Right forelimb (tissue), 1 donor: ENCODE data around the gene GABRA5.
"Not testable (repeated sequence)": the region's sequence is repeated elsewhere in the genome, so short reads cannot be mapped to it uniquely, and the experiment has no call there.

Experiments used
- DNase-seq: peaks from one replicate; pipeline ENCODE4 v3.0.0-alpha.2; 2018

Gene GABRA5

DNA sequence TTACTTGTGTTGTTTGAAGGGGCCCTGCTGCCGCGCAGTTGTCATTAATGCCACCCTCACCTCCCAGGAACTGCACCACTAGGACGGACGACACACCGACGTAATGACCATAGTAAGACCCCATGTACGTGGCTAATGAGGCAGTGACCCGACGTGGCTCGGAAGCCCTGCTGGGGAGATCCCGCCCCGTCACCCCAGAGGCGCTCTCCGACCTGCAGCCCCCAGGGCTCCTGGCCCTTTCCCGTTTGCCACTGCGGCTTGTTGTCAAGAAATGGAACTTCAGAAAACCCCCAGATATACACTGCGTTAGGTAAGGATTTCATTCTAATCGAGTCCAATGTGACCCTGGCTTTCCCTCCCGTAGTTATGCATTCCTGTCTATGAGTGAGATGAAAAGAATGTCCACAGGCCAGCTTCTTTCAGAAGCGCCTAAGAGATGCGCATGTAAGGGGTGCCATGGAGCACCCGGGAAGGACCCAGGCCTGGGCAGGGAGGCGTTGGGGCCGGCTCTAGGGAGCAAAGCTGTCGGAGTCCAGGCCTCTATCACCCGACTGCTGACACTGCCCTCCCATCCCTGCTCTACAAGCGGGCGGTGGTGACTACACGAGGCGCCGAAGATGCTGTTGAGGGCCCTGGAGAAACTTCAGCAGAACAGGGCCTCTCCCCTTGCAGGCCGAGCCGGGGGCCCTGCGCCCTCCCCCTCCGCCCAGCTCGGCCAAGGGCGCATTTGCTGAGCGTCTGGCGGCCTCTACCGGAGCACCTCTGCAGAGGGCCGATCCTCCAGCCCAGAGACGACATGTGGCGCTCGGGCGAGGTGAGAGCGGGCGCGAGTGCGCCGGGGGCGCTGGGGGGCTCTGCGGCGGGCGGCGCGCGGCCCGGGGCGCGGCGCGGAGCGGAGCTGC is at the start of gene GABRA5:
GABRA5 (plus strand) TSS at position 765 of the 902 bp plus-strand sequence. CDS start 2,187 bp downstream, outside the sequence.
- DNase-seq = peak; percentile 61

DNA sequence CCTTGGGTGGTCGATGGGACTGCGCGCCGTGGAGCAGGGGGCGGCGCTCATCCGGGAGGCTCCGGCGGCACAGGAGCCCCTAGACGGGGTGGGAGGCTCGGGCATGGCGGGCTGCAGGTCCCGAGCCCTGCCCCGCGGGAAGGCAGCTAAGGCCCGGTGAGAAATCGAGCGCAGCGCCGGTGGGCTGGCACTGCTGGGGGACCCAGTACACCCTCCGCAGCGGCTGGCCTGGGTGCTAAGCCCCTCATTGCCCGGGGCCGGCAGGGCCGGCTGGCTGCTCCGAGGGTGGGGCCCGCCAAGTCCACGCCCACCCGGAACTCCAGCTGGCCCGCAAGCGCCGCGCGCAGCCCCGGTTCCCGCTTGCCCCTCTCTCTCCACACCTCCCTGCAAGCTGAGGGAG is 35.7 kb upstream of the GABRA5 start:
- DNase-seq = not testable (repeated sequence)

DNA sequence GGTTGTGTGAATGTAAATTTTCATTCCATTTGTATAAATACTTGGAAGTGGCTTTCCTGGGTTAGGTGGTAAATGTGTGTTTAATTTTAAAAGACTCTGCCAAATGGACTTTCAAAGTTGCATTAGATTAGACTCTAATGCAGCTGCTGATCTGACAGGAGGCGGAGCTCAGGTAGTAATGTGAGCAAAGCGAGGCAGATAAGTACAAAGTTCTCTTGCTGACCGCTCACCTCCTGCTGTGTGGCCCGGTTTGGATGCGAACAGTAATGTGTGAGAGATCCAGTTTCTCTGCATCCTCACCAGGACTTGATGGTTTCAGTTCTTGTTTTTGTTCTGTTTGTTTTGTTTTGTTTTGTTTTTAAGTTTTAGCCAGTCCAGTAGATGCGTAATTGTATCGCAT is 34.9 kb upstream of the GABRA5 start:
- no peak for DNase-seq

DNA sequence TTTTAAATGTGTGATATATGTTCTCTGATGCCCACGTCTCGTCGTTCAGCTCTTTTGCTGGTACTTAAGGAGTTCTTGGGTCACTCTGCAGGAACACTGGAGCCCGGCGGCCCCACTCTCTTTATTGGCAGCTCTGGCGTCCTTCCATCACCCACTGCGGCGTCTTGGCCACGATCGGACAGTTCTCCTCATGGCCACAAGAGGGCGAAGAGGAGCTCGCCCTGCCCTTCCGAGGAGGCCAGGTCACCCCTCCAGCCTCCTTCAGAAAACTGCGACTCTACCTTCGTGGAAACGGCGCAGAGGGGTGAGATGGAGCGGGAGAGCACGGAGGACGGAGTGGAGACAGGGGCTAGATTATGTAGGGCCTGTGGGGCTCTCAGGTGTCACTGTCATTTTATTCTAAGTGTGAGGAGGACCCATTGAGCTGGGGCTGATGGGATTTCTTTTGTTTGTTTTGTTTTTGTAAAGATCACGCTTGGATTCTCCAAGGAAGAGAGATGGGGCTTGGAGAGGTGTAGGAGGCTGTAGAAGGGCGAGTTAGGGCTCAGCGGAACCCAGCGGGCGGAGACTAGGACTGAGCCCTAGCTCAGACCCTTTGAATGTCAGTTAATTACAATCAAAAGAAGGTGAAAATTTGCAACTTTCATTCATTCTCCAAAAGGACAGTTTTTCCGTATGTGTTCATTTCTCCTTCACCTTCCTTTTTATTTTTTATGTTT is 28.0 kb upstream of the GABRA5 start:
- DNase-seq = no peak

DNA sequence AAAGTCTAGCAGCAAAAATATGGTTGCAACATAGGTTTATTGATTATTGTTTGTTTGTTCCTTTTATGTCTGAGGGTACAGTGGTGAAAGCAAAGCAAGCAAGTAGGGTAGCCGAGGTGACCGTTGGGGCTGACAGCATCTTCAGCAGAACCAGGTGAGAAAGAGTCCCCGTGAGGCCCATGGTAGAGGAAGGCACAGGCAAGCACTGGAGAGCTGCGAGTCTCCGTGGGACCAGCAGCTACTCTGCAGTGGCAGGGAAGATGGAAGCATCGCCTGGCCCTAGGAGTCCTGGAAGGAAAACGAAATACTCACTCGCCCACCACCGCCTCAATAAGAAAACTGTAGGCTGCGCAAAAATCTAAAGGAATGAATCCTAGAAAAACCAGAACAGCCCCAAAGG is 25.3 kb upstream of the GABRA5 start:
- DNase-seq = no peak

DNA sequence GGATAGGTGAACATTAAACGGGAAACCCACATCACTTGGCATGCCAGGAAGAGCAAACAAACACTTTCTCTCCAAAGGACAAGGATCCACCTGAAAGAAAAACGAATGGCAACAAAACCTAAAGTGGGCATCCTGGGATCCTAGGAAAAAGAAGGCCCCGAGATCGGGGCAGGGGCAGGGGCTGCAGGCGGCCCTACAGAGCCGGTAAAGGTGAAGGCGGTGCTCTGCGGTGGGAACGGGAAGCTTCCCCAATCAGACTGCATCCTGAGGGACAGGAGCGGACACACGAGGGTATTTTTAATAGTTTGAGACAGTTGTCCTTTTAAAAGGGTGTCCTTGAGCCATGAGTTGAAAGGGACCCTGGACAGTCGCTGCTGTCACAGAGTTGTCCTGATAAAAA is 24.9 kb upstream of the GABRA5 start:
- no peak for DNase-seq

- no peak for DNase-seq
Observed at GRCh38 chr15:26842391-26842790, 24.5 kb upstream of the GABRA5 start.

DNA sequence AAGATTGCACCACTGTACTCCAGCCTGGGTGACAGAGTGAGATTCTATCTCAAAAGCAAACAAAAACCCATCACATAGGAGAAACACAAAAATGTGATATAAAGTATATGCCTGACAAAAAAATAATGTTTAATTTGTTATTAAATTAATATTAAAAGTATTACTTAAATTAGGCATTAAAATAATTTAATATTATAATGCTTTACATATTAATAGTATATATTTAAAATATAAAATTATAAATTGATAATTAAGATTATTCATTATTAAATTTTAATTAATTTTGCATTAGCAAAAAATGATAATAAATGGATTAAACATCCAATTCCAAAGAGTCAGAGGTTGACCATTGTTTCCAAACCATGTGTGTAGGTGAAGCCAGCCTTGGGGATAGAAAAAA is 22.0 kb upstream of the GABRA5 start:
- no peak for DNase-seq

DNA sequence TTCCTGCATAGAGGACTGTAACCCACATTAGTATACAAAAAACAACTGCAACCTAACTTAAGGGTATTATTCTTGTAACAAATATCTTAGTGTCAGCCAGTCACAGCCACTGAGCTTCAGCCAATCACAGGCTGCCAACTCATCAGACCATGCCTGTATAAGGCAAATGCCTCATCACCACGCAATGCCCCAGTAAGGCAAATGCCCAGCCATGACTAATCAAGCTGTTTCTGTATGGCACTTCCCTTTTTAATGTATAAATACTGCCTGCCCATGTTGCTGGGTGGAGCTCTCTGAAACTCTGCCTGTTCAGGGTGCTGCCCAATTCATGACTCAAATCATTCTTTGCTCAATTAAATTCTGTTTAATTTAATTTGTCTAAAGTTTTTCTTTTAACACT is 18.4 kb upstream of the GABRA5 start:
- DNase-seq = no peak

- DNase-seq = no peak
Observed at GRCh38 chr15:26850161-26850560, 16.7 kb upstream of the GABRA5 start.

- no peak for DNase-seq
Observed at GRCh38 chr15:26852980-26853379, 13.9 kb upstream of the GABRA5 start.

DNA sequence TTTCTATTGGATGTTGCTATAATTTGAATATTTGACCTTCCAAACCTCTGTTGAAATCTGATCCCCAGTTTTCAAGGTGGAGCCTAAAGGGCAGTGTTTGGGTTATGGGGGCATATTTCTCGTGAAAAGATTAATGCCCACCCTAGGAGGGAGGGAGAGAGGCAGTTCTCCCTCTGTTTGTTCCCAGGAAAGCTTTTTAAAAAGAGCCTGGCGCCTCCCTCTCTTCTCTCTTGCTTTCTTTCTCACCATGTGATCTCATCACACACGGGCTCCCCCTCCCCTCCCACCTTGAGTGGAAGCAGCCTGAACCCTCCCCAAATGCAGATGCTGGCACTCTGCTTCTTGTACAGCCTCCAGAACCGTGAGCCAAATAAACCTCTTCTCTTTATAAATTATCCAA is 12.4 kb upstream of the GABRA5 start:
- DNase-seq = no peak

GRCh38 chr15:26864664-26865191 is 2.1 kb upstream of the GABRA5 start:
- peak; percentile 72 for DNase-seq

DNA sequence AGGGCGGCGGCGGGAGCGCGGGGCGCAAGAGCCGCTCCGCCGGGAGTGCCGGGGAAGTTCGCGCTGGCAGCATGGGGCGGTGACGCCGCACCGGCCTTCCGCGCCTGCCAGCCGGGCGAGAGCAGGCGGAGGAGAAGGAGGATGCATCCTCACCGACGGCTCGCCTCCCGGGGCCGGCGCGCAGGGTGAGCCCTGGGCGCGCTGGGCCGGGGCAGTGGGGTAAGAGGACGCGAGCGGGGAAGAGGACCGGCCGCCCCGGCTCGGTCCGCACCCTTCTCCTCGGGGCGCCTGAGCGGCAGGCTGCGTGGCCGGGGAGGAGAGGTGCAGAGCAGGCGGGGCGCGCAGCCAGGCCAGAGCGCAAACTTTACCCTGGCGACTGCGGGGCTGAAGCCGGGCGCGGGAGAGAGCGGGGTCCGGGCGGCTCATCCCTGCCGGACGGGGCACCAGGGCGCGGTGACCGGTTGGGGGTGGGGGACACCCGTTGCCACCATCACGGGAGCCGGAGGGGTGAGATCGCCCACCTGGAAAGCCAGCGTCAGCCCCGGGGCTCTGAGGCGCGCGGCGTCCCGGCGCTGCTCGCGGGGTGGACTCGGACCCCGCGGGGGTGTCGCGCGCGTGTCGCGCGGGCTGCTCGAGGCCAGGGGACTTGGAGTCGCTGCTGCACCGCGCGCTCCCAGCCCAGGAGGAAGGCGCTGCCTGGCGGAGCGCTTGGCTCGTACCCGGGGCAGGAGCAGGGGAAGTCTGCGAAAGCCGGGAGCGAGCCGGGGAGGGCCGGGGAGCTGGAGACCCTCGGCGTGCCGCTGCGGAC is 542 bp downstream of the GABRA5 start:
- no peak for DNase-seq

DNA sequence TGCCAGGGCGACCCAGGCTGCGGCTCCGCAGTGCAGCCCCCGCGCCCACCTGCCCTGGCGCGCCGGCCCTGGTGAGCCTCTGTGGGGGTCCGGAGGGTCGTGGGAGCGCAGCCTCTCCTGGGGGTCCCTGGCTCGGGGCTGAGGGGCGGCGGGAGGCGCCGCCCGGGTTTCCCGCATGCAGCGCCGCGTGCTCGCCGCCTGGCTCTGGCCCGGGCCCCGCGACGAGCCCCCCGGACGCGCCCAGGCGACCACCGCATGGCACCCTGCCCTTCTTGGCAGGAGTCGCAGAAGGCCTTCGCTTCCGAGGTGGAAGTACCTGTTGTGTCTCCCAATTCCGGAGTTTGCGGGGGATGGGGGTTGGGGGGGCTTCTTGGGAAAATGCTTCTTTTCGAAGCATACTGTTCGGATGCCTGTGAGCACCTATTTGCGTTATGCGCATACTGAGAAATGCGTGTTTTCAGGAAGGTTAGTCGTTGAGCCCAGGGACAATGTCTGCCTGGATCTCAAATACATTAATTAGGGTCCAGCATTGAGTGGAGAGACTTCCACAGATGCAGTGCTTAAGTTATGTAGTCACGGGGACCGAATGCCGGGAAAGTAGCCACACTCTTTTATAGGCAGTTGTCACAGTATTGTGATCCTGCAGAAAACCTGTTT is 1.3 kb downstream of the GABRA5 start:
- DNase-seq = no peak

- no peak for DNase-seq
Observed at GRCh38 chr15:26869628-26870027, 2.8 kb downstream of the GABRA5 start.

DNA sequence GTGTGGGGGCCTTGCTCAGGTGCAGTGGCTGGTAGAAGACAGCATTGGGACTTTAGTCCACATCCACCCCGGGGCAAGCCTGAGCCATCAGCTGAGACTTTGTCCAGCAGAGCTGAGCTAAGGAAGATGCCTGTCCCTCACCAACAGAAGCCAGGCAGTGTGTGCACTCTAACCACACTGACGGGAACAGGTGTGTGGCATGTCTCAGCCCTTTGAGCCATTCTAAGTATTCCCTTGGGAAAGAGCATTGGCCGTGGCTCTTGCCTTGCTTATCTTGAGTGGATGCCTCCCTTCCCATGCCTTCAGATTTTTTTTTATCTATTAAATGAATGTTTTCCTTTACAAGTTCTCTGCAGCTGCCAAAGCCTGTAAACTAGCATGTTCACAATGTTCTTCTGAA is 3.5 kb downstream of the GABRA5 start:
- DNase-seq = no peak

GRCh38 chr15:26872206-26872605 is 5.3 kb downstream of the GABRA5 start:
- DNase-seq = no peak

DNA sequence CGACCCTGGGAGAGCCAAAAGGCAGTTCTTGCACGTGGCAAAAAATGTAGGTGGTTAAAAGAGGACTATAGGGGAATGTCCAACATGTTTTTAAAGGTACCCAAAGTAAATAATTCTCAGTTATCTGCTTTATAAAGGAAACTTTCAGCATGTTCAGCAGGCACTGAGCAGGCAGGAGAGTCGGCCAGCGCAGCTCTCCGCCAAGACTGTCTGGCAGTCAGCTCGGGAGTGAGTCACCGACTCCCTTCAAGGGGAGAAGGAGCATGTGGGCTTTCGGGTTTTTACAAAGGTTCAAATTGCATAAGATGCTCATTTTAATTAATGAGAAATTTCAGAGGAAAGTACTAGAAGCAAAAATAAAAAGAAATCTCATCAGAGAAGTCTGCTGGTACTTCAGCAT is 7.0 kb downstream of the GABRA5 start:
- no peak for DNase-seq

DNA sequence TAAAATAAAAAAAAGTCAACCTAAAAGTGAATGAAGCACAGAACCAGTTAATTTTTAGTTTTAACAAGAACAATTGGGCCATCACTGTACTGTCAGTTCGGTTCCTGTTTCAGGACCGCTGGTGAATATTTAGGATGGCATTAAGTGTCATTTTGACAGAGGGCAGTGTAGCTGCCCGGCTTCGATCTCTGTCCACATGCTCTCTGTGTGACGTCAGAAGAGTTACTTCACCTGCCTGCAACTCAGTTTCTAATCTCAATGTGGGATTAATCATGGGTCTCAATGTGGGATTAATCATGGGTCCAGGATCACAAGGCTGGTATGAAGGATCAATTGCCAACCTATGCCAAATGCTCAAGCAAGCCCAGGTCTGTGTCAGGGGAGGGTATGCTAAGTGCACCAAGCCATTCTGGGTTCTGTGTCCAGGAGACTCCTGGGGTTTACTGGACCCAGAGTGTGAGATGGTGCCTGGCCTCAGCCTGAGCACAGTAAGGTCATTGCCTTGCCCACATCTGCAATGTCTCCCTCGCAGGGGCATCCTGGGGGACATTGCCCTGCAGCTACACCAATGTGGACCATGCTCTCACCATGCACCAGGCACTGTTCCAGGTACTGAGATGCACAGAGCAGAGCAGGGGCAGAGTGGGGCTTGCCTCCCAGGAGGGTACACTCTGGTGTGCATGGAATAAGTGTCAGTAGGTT is 8.1 kb downstream of the GABRA5 start:
- no peak for DNase-seq

DNA sequence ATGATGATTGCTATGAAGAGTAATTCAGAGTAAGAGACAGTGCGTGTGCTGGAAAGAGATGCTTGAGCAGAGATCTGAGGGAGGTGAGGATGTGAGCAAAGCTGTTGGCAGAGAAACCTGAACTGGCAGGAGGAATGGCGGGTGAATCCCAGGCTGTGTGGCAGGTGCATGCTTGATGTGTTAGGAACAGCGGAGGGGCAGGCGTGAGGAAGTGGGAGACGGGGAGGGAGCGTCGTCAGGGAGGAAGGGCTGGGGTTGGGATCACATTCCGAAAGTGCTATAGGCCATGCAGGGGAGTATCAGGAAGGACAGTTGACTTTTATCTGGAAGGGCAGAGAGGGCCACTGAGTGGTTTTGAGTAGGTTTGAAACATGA is 8.6 kb downstream of the GABRA5 start:
- DNase-seq = no peak

- DNase-seq = no peak
Observed at GRCh38 chr15:26877831-26878230, 11.0 kb downstream of the GABRA5 start.
